ENCODE results near the gene SOX8.

SOX8 gene

DNA sequence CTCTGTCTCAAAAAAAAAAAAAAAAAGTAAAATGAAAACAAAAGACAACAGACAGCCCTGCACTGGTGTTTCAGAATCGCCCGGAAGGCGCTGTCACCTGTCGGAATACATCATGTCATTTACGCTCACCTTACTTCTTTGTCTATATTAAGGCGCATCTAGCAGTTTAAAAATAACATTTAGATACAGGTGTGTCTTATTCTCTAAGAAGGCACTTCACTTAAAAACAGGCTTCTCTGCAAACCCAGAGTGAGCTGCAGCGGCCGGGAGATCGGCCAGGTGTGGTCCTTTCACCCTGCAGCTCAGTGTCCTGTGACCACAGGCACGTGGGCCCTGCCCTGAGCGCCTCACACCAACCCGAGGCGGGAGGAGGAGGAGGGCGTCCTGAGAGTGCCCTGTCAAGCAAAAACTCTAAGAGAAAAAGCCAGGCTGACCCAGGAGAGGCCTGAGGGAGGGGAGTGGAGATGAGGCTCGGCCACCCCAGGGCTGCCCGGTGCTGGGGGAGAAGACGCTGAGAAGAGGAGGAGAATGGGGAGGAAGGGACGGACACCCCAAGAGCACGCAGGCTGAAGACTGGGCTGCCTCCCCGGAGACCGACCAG, 7.5 kb upstream of the SOX8 start:
- no peak for DNase-seq (ENCODE audit: low read depth)

DNA sequence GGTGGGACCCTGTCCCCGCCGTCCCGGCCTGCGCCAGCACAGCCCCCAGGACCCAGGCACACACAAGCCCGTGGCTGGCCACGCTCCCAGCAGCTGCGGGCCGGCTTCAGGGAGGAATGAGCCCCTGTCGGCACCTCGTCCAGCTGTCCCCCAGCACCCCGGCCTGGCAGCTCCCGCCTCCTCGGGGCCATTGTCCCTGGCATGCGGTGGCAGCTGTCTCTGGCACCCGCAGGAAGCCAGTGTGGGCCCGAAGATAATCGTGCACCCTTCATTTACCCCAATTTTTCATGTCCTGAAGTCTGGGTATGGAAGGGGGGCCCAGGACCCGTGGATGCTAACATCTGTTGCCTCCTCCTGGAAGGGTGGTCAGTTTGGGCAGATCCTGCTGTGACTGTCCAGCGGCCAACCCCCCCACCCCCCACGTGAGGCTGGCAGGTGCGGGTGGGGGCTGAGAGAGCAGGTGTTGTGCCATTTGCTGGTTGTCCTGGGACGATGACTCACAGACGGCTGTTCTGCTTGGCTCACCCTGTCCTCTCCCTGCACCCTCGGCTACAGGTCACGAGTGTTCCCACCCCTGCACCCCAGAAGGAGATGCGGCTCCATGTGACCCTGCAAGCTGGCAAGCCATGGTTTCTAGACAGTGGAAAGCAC, 6.8 kb upstream of the SOX8 start:
- DNase-seq (ENCODE audit: low read depth), result no peak

DNA sequence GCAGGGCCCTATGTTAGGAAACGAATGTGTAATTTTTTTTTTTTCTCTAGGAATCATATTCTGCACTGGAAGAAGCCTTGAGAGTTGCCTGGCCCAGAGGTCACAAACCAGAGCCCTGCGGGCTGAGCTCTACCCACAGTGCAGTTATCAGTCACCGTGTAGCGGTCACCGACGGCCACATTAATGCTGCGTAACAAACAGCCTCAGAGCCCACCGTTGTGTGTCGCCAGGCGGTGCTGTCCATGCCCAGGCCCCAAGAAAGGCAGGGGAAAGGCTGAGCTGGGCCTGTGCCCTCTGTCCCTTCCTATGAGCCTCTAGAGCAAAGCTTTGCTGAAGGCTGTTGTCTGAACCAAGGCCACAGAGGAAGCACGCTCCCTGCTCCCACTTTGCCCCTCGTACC, 6.3 kb upstream of the SOX8 start:
- no peak for DNase-seq (ENCODE audit: low read depth)

DNA sequence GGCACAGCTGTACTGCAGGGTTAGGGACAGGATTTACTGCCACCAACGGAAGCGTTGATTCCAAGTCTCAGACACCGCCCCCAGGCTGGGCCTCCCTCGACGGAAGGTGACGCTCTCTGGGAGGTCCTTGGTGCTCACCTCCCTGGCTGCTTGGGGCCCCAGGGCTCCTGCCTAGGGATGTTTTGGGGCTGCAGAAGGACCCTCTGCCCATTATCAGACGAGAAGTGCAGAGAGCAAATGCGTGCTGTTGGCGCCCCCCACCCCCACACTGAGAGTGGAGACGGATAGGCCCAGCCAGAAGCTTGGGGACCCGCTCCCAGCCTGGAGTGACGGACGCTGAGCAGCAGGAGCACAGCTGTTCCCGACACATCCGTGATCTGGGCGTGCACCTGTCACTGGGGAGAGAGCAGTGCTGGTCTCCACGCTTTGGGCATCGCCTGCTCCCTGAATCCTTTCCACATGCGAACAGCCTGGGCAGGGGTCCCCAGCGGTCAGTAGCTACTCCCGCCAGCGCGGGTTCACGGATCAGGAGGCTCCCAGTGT, 5.1 kb upstream of the SOX8 start:
- DNase-seq (ENCODE audit: low read depth), result no peak

DNA sequence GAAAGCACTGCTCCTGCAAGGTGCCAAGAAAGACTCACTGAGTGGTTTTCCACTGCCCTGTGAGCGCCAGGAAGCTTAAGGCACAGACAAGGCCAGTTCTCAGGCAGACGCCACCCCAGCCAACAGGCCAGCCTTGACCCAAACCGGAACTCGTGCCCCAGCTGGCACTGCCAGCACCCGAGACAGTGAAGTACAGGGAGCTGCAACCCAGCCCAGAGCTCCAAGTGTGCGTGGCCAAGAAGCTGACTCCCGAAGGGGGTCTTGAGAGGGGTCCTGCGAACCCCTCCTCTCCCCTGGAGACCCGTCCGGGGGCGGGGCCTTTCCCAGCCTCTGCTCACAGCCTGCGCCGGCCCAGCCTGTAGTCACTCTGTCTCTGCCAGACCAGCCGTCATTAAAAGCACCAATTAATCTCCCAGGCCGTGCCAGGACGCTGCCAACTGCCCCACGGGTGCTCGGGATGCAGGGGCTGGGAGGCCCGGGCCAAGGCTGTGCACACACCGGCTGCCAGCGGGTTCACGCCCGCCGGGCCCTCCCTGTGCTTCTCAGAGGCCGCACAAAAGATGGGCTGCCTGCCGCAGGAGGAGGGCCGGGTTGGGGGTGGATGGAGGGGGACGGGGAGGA, 4.4 kb upstream of the SOX8 start:
- no peak for DNase-seq (ENCODE audit: low read depth)

DNA sequence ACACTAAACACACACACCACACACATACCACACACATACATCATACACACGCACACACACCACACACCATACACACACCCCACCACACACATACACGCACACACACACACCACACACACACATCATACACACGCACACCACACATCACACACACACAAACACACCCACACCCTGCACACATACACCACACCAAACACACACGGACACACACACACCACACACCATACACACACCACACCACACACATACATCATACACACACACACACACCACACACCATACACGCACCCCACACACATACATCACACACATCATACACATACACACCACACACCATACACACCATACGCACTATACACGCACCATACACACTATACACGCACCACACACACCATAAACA, 3.7 kb upstream of the SOX8 start:
- DNase-seq (ENCODE audit: low read depth), result no peak

DNA sequence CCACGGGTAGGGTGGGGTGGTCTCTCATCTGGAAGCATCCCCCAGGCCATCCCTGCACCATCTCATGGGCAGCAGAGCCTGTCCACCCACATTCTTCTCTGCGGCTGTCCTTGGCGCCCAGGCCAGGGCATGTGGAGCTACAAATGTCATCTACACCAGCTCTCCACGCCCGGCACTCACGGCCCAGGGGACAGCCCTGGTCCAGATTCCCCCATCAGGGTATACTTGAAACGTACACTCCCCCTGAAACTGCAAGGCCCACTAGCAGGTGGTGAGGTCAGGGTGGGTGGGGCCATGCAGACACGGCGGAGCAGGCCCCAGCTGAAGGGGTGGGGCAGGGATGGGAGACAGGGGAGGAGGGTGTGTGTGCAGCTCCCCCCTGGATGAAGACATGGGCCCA, 3.2 kb upstream of the SOX8 start:
- DNase-seq (ENCODE audit: low read depth), result no peak

DNA sequence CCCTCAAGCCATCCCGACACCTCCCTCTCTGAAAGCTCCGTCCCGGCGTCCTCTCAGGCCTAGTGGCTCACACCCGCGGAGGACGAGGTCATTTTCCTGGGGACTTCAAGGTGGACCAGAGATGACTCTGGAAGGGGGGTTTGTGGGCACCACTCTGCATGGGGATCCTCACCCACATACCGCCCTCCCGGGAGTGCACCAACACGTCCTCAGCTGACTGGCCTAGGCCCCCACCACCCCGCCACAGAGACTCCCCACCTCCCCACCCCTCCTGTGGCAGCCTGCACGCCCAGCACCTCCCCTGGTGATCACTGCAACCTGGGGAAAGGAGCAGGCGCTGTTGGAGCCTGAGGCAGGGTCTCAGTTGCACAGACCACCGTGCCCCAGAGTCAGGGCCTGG, 2.4 kb upstream of the SOX8 start:
- no peak for DNase-seq (ENCODE audit: low read depth)

DNA sequence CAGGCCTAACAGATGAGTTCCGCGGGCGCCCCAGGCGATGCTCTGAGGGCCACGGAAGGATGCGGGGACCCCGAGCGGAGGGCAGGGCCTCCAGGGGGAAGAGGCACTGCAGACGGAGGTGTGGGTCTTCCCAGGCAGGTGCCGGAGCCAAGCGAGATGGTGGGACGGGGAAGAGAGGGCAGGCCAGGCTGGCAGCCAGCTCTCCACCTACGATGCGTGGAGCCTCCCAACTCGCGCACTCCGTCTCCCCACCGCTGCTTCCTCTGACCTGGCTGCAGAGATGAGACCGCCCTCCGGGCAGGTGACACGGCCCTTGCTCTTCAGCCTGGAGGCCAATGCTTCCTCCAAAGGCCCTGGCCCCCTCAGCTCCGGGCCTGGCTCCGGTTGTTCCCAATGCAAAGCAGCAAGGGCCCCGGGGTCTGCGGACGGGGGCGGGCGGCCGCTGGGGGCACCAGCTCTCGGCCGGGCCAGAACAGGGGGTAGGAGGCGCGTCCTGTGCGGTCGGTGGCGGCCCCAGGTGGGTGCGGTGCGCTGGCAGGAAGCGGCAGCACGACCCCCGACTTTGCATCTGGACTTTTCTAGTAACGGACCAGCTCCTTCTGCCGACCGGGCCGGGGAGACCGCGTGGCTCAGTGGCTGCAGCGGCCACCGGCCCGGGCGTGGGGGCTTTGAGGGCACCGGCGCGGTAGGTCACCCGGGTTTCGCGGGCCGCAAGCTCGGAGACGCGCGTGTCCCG, 1.5 kb upstream of the SOX8 start:
- no peak for DNase-seq (ENCODE audit: low read depth)

DNA sequence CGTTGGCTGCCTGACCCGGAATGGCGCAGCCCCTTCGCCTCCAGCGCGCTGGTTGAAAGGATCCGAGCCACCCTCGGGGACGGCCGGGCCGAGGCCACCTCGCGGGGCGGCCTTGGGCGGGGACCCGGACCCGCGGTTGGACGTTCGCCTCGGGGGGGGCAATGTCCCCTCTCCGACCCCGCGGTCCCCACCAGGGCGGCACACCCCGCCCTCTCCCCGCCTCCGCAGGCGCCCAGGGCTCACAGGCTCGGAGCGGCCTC, 1.0 kb upstream of the SOX8 start:
- DNase-seq (ENCODE audit: low read depth), result no peak

DNA sequence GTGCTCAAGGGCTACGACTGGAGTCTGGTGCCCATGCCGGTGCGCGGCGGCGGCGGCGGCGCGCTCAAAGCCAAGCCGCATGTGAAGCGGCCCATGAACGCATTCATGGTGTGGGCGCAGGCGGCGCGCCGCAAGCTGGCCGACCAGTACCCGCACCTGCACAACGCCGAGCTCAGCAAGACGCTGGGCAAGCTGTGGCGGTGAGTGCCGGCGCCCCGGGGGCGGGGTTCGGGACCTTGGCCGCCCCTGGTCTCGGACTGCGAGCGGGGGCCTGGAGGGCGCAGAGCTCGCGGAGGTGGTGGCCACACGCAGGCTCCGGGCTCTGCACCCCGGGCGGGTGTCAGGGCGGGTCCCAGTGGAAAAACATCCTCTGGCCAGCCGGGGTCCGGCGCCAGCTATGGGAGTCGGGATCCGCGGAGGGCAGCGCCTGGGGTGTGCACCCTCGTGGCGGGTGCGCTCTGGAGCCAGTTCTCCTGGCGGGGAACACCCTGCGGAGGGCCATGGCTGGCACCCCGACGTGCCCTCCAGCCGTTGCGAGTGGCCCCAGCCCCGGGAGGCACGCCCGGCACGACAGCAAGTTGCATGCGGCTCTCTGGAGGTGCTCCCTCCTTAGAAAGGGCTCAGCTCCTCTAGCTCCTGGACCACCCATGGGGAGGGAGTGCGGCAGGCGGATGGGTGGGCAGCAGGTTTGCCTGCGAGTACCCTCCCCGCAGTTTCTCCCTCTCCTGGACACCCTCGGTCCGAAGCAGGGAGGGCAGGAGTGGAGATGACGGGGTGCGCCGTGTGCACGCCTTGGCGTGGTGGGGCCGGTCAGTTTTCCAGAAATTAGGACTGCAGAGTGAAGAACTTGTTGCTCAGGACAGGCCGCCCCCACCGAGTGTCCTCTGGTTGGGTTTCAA, 824 bp downstream of the SOX8 start:
- no peak for DNase-seq (ENCODE audit: low read depth)

DNA sequence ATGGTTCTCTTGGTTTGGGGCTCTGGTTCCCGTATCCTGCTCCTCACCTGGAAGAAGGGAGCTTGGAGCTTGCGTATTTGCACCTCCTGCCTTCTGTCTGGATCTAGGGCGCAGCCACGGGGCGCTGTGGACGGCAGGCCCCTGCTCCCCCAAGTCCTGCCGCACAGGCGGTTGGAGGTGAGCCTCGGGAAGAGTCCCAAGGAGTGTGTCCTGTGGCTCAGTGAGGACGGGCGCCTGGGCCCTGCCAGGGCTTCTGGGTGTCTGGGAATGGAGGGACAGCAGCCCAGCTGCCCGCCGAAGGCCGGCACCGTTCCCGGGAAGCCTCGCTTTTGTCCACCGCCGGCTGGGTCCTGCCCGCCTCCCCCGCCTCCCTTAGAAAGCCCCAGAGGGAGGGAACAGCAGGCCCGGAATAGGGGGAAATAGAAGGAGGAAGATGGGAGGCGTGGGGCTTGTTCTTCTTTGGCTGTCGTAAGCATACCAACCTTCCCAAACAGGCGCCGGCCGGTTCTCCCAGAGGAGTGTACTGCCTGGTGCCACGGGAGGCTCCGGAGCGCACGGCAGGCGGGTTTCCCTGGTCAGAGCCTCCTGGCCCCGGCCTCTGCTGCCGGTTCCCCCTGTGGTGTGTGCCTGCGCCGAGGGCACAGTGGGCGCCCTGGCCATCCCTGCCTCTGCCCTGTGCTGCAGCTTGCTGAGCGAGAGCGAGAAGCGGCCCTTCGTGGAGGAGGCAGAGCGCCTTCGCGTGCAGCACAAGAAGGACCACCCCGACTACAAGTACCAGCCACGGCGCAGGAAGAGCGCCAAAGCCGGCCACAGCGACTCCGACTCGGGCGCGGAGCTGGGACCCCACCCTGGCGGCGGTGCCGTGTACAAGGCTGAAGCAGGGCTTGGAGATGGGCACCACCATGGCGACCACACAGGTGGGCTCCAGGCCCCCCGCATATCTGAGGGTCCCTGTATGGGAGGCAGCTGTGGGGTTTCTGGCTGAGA, 1.8 kb downstream of the SOX8 start:
- DNase-seq (ENCODE audit: low read depth), result no peak

DNA sequence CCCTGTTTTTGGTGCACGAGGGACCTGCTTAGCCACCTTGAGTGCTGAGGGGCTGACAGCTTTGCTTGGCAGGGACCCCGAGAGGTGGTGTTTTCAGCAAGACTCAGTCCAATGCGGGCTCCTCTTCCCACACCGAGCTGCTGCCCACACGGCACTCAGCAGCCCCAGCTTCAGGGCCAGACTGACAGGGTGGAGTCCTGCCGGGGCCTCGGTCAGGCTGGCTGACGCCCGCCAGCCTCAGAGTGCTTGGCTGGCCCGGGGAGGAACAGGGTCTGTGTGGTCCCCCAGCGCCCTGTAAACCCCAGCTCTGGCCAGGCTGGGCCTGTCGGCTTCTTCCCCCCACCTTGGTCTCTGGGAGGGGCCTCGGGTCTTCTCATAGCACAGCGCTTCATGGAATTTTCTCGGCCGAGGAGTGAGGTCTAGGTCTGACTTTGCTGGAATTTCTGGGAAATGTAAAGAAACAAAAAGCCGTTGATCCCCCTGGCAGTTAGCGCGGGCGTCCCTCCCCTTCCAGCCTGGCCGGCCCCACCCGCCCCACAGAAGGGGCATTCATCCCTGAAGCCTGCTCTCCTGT, 2.6 kb downstream of the SOX8 start:
- DNase-seq (ENCODE audit: low read depth), result no peak

DNA sequence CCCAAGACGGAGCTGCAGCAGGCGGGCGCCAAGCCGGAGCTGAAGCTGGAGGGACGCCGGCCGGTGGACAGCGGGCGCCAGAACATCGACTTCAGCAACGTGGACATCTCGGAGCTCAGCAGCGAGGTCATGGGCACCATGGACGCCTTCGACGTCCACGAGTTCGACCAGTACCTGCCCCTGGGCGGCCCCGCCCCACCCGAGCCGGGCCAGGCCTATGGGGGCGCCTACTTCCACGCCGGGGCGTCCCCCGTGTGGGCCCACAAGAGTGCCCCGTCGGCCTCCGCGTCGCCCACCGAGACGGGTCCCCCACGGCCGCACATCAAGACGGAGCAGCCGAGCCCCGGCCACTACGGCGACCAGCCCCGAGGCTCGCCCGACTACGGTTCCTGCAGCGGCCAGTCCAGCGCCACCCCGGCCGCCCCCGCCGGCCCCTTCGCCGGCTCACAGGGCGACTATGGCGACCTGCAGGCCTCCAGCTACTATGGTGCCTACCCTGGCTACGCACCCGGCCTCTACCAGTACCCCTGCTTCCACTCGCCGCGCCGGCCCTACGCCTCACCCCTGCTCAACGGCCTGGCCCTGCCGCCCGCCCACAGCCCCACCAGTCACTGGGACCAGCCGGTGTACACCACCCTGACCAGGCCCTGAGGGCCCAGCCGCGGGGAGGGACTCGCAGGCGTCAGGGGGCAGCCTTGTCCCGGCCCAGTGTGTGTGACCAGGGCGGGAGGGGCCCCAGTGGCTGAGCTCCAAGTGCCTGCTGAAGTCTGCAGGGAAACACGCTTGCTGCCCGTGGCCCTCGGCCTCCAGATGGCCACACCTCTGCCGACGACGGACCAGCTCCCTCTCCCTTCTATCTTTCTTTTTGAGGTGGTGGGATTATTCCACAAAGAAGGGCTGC, 3.4 kb downstream of the SOX8 start:
- no peak for DNase-seq (ENCODE audit: low read depth)

DNA sequence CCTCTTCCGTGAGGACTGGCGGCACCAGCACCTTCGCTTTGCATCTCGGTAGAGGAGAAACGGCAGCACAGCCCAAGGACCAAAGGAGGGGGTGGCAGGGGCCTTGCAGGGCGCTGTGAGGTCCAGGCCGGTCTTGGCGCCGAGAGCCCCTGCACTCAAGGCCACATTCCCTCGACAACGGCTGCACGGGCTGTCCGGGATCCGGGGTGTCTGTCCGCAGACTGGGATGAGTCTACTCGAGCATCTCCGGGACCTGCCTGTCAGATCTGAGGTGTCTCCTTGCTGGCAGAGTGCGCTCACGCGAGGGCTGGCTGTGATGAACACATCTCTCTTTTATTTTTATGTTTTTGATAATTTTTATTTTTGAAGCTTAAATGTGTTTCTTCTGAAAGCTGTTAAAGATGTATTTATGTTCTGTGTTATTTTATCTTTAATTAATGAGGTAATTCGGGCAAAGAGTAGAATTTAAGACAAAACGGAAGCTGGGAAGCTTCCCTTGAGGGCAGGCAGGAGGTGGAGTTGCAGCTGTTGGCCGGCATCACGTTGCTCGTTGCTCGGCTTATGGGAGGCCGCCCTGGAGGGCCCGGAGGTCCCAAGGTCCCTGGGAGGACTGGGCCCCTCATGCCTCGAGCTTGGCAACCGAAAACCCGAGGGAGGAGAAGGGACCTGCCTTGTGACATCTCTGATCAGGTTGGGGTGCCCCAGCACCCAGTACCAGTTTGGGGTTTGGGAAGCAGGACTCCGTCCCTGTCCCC, 4.3 kb downstream of the SOX8 start:
- DNase-seq (ENCODE audit: low read depth), result no peak

DNA sequence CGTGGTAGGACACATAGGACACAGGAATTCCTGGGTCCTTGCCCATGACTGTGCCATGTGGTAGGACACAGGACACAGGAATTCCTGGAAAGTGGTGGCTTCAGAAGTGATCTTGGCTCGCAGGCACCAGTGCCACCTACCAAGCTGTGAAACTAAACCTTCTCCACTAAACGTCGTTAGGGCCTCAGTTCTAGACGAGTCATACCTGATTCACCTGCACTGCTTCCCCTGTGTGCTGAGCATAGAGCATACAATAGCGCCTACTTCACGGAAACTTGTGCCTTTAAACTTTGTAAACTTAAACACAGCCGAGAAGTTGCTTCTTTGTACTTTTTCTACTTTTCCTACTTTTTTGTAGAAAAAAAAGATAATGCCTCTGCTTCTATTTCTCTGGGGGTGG, 4.8 kb downstream of the SOX8 start:
- no peak for DNase-seq (ENCODE audit: low read depth)

DNA sequence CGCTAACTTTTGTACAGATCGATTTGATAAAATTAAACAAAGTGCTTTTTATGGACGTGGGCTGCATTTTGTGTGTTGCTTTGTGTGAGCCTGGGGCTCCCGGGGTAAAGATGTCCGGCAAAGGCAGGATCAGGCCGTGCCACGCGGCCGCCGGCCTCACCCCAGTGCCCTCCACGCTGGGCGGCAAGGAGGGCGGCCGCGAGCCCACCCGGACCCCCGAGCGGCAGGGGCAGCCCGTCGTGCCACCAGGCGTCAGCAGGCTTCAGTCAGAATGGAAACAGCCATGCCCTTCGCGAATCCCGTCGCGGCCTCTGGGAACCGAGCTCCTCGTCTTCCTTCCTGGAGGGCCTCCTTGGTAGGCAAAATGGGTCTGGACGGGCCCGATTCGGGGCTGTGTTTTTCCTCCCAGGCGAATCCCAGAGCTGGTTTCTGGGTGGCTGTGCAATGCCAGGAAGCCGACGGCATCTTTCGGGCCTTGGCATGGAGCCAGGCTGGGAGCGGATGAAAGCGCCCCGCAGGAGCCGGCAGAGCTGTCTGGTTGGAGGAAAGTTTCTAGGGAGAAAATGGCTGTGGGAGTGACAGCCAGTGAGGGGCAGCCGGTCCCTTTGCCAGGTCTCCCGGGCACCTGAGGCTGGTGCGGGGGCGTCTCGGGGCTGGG, 5.5 kb downstream of the SOX8 start:
- no peak for DNase-seq (ENCODE audit: low read depth)

DNA sequence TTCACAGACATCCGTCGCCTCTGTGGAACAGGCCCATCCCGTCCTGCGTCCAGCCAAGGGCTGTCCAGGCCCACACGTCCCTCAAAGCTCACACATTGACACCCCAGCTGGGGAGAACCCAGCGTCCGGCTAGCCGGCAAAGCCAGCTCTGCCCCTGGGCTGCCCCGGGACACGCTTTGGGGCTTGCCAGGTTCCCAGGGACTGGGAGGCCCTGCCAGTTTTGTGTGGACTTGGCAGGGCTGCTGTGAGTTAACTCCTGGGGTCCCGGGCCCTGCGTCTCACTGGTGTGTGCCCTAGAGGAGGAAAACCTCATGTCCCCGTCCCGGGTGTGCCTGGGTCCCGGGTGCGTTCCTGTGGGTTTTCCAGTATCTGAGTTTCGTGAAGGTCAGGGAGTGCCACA, 6.3 kb downstream of the SOX8 start:
- no peak for DNase-seq (ENCODE audit: low read depth)

Data from GM04504 (cell line).